Stomach smooth muscle (tissue), 2 donors: ENCODE data around the gene NEO1.

Experiments used
- H3K27ac ChIP-seq: one replicate; pipeline ENCODE4 v1.7.0; 2013; ENCODE audit warnings: mild to moderate bottlenecking, low read length, inconsistent platforms
- H3K27me3 ChIP-seq, 2 donors: one replicate each; pipeline ENCODE4 v1.7.0; 2013; ENCODE audit warnings: low read length in 2 of 2; ENCODE audit not compliant: insufficient read depth in 2 of 2, control insufficient read depth in 1 of 2
- H3K36me3 ChIP-seq, 2 donors: one replicate each; pipeline ENCODE4 v1.7.0; 2013; ENCODE audit warnings: low read length in 2 of 2; ENCODE audit not compliant: control insufficient read depth in 2 of 2, insufficient read depth in 2 of 2
- H3K4me1 ChIP-seq: one replicate; pipeline ENCODE4 v1.7.0; 2013; ENCODE audit warnings: low read length; ENCODE audit not compliant: control insufficient read depth, insufficient read depth
- H3K4me3 ChIP-seq, 2 donors: one replicate each; pipeline ENCODE4 v1.7.0; 2013; ENCODE audit warnings: low read length in 2 of 2
- H3K9ac ChIP-seq, 2 donors: one replicate each; pipeline ENCODE4 v1.7.0; 2013; ENCODE audit warnings: low read length in 2 of 2, mild to moderate bottlenecking in 1 of 2
- H3K9me3 ChIP-seq, 2 donors: one replicate each; pipeline ENCODE4 v1.7.0; 2013; ENCODE audit warnings: low read length in 2 of 2; ENCODE audit not compliant: control insufficient read depth in 2 of 2
- donor health status: healthy.
- donor health status: Pancreatic carcinoma.

The NEO1 gene

GRCh38 chr15:73231661-73232419 lies 179.6 kb downstream of the NEO1 start:
- Histone ChIP-seq H3K4me3 (no peak overlapping the region), H3K4me1 (peaks cover 3% of the 10 kb centered on the region), H3K9ac (no peak overlapping the region), H3K9me3 (no peaks in the 10 kb centered on the region), H3K36me3 (peaks cover 0 to 5% of the 10 kb centered on the region in 2 donors), H3K27me3 (no peaks in the 10 kb centered on the region), H3K27ac (no peak overlapping the region)

GRCh38 chr15:73232776-73233175 lies 180.5 kb downstream of the NEO1 start:
- Histone ChIP-seq H3K27me3 (no peaks in the 10 kb centered on the region), H3K4me1 (no peaks in the 10 kb centered on the region), H3K4me3 (no peak overlapping the region), H3K9me3 (no peaks in the 10 kb centered on the region), H3K36me3 (peaks cover 0 to 5% of the 10 kb centered on the region in 2 donors), H3K9ac (no peak overlapping the region), H3K27ac (no peak overlapping the region)

GRCh38 chr15:73233623-73234022 lies 181.4 kb downstream of the NEO1 start:
- Histone ChIP-seq H3K4me1 (no peaks in the 10 kb centered on the region), H3K9me3 (no peaks in the 10 kb centered on the region), H3K9ac (no peak overlapping the region), H3K36me3 (peaks cover 0 to 5% of the 10 kb centered on the region in 2 donors), H3K27me3 (no peaks in the 10 kb centered on the region), H3K4me3 (no peak overlapping the region), H3K27ac (no peak overlapping the region)

- Histone ChIP-seq H3K9ac (no peak overlapping the region), H3K27me3 (no peaks in the 10 kb centered on the region), H3K27ac (no peak overlapping the region)
Measured at GRCh38 chr15:73237910-73238309, 185.6 kb downstream of the NEO1 start.

GRCh38 chr15:73239564-73240215 lies 187.4 kb downstream of the NEO1 start:
- H3K9me3 ChIP-seq, result no peaks in the 10 kb centered on the region
- no peak overlapping the region for H3K27ac ChIP-seq
- H3K4me3 ChIP-seq, result no peak overlapping the region
- no peak overlapping the region for H3K9ac ChIP-seq
- H3K4me1 ChIP-seq, result no peaks in the 10 kb centered on the region
- no peaks in the 10 kb centered on the region for H3K27me3 ChIP-seq
- peaks cover 0 to 3% of the 10 kb centered on the region in 2 donors for H3K36me3 ChIP-seq

More at GRCh38 chr15:73237910-73238309, 185.6 kb downstream of the NEO1 start:
- H3K9me3 ChIP-seq, result no peaks in the 10 kb centered on the region
- no peak overlapping the region for H3K4me3 ChIP-seq
- H3K36me3 ChIP-seq, result peaks cover 0 to 5% of the 10 kb centered on the region in 2 donors
- H3K4me1 ChIP-seq, result no peaks in the 10 kb centered on the region

- H3K4me3 ChIP-seq, result no peak overlapping the region
- H3K27ac ChIP-seq, result no peak overlapping the region
- no peaks in the 10 kb centered on the region for H3K9me3 ChIP-seq
- H3K27me3 ChIP-seq, result no peaks in the 10 kb centered on the region
- no peaks in the 10 kb centered on the region for H3K4me1 ChIP-seq
- peaks cover 0 to 3% of the 10 kb centered on the region in 2 donors for H3K36me3 ChIP-seq
- no peak overlapping the region for H3K9ac ChIP-seq
Measured at GRCh38 chr15:73240866-73241499, 188.7 kb downstream of the NEO1 start.

- Histone ChIP-seq H3K9ac (no peak overlapping the region), H3K36me3 (peaks cover 0 to 3% of the 10 kb centered on the region in 2 donors), H3K4me1 (no peaks in the 10 kb centered on the region), H3K27ac (no peak overlapping the region), H3K4me3 (no peak overlapping the region), H3K27me3 (no peaks in the 10 kb centered on the region), H3K9me3 (no peaks in the 10 kb centered on the region)
Measured at GRCh38 chr15:73244333-73244732, 192.1 kb downstream of the NEO1 start.

- Histone ChIP-seq H3K4me3 (no peak overlapping the region), H3K4me1 (no peaks in the 10 kb centered on the region), H3K27ac (no peak overlapping the region), H3K36me3 (peaks cover 0 to 7% of the 10 kb centered on the region in 2 donors), H3K27me3 (no peaks in the 10 kb centered on the region), H3K9ac (no peak overlapping the region), H3K9me3 (no peaks in the 10 kb centered on the region)
Measured at GRCh38 chr15:73246439-73246838, 194.2 kb downstream of the NEO1 start.

GRCh38 chr15:73246898-73247297 lies 194.6 kb downstream of the NEO1 start:
- no peak overlapping the region for H3K9ac ChIP-seq
- no peaks in the 10 kb centered on the region for H3K4me1 ChIP-seq
- H3K4me3 ChIP-seq, result no peak overlapping the region
- H3K36me3 ChIP-seq, result peaks cover 0 to 7% of the 10 kb centered on the region in 2 donors
- no peaks in the 10 kb centered on the region for H3K27me3 ChIP-seq
- H3K27ac ChIP-seq, result no peak overlapping the region
- no peaks in the 10 kb centered on the region for H3K9me3 ChIP-seq

- H3K27ac ChIP-seq, result no peak overlapping the region
- H3K27me3 ChIP-seq, result no peaks in the 10 kb centered on the region
- peaks cover 0 to 7% of the 10 kb centered on the region in 2 donors for H3K36me3 ChIP-seq
- H3K9ac ChIP-seq, result no peak overlapping the region
- H3K9me3 ChIP-seq, result no peaks in the 10 kb centered on the region
- H3K4me3 ChIP-seq, result no peak overlapping the region
- H3K4me1 ChIP-seq, result no peaks in the 10 kb centered on the region
Measured at GRCh38 chr15:73247331-73247730, 195.1 kb downstream of the NEO1 start.
